Peyer's patch (tissue), 4 donors: Measurements from ENCODE around the gene SPATA18. TPM values are rescaled to one million over a fixed set of nuclear protein-coding genes. Genes with fewer than 3 reads are reported as not detected.
"Not testable (repeated sequence)": the region's sequence is repeated elsewhere in the genome, so short reads cannot be mapped to it uniquely, and the experiment has no call there.

Experiments
- DNase-seq, 3 donors: peaks; one replicate each; pipeline ENCODE4 v3.0.0-alpha.2; 2017 to 2019
- H3K27ac ChIP-seq, 4 donors: fragments of 200-600 bp; sonication (generic); one replicate each; pipeline ENCODE4 v1.5.1; 2016 to 2019
- H3K27me3 ChIP-seq, 2 donors: fragments of 200-600 bp; sonication (generic); one replicate each; pipeline ENCODE4 v1.5.1; 2019
- H3K36me3 ChIP-seq, 3 donors: fragments of 200-600 bp; sonication (generic); one replicate each; pipeline ENCODE4 v1.5.1; 2016 to 2019
- H3K4me1 ChIP-seq, 4 donors: fragments of 200-600 bp; sonication (generic); one replicate each; pipeline ENCODE4 v1.5.1; 2016 to 2019
- H3K4me3 ChIP-seq, 4 donors: fragments of 200-600 bp; sonication (generic); 1 replicate in 3 of 4; 2 replicates in 1 of 4; pipeline ENCODE4 v1.5.1; 2016 to 2019; ENCODE audit warnings: mild to moderate bottlenecking in 1 of 4
- H3K9me3 ChIP-seq, 4 donors: fragments of 200-600 bp; sonication (generic); one replicate each; pipeline ENCODE4 v1.5.1; 2016 to 2019; ENCODE audit warnings: mild to moderate bottlenecking in 1 of 4
- CTCF ChIP-seq, 6 experiments: fragments of 450-650 bp in 4 of 6; fragments of 200-600 bp in 2 of 6; sonication (generic) in 1 of 6; IDR thresholded peaks; one replicate each; pipeline ENCODE4 v1.5.1; 2017 to 2019; ENCODE audit warnings: antibody characterized with exemption in 6 of 6, mild to moderate bottlenecking in 3 of 6, moderate library complexity in 1 of 6
- POLR2A ChIP-seq, 2 donors: fragments of 450-650 bp; IDR thresholded peaks; one replicate each; pipeline ENCODE4 v1.5.1; 2017; ENCODE audit warnings: antibody characterized with exemption in 2 of 2, mild to moderate bottlenecking in 2 of 2, moderate library complexity in 2 of 2
- total RNA-seq, 4 donors: library from RNA; depleted of rRNA; stranded (reverse); fragments of >200 nt; gene quantifications; one replicate each; pipeline ENCODE4 v1.1.0, GENCODE V29; 2016

The SPATA18 gene
- total RNA-seq, 4 donors from 2014 or later = 3.4 to 10.3 (median 4.3) TPM

DNA sequence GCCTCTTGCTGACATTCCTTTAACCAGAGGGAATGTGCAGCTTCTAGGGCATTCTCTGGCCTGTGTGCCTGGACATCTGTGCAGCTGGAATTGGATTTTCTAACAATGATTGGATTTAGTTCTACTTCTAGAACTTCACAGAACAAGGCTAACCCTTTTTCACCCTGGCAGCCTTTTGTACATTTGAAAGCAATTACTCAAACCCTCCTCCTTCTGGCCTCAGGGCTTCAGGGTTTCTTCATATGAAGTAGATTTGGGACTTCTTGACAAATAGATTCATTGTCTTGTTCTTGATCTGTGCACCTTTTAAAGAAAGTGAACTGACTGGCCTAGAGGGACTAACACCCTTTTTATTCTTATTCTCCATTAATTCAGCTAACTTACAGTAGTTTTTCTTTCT, 30.1 kb downstream of the SPATA18 start:
- H3K27ac ChIP-seq = no peak overlapping the region
- H3K36me3 ChIP-seq = no peaks in the 10 kb centered on the region
- no peak for DNase-seq
- H3K4me3 ChIP-seq = no peak overlapping the region
- no peaks in the 10 kb centered on the region for H3K4me1 ChIP-seq
- TF ChIP-seq CTCF (IDR thresholded peaks at IDR 0.05) = no peak
- TF ChIP-seq POLR2A (IDR thresholded peaks at IDR 0.05) = no peak
- H3K9me3 ChIP-seq = no peaks in the 10 kb centered on the region
- H3K27me3 ChIP-seq = no peaks in the 10 kb centered on the region

GRCh38 chr4:52086425-52086824, 35.3 kb downstream of the SPATA18 start:
- not testable (repeated sequence) for H3K36me3 ChIP-seq, H3K27ac ChIP-seq, H3K4me3 ChIP-seq, H3K4me1 ChIP-seq, DNase-seq, H3K27me3 ChIP-seq, H3K9me3 ChIP-seq

GRCh38 chr4:52091801-52092200, 40.7 kb downstream of the SPATA18 start:
- Histone ChIP-seq H3K4me3 (no peak overlapping the region), H3K36me3 (no peaks in the 10 kb centered on the region), H3K4me1 (no peaks in the 10 kb centered on the region), H3K27ac (no peak overlapping the region), H3K27me3 (no peaks in the 10 kb centered on the region), H3K9me3 (no peaks in the 10 kb centered on the region)
- DNase-seq = no peak
- TF ChIP-seq CTCF (IDR thresholded peaks at IDR 0.05) = no peak
- TF ChIP-seq POLR2A (IDR thresholded peaks at IDR 0.05) = no peak

- H3K36me3 ChIP-seq = no peaks in the 10 kb centered on the region
- H3K4me1 ChIP-seq = no peaks in the 10 kb centered on the region
- TF ChIP-seq POLR2A (IDR thresholded peaks at IDR 0.05) (no peak), CTCF (IDR thresholded peaks at IDR 0.05) (no peak)
- H3K4me3 ChIP-seq = no peak overlapping the region
- no peak for DNase-seq
- H3K9me3 ChIP-seq = no peaks in the 10 kb centered on the region
- H3K27me3 ChIP-seq = no peaks in the 10 kb centered on the region
- no peak overlapping the region for H3K27ac ChIP-seq
These were observed 42.4 kb downstream of the SPATA18 start for GRCh38 chr4:52093466-52093865.

GRCh38 chr4:52094376-52095145, 43.5 kb downstream of the SPATA18 start:
- TF ChIP-seq CTCF (IDR thresholded peaks at IDR 0.05) = no peak
- TF ChIP-seq POLR2A (IDR thresholded peaks at IDR 0.05) = no peak
- Histone ChIP-seq H3K4me1 (no peaks in the 10 kb centered on the region), H3K9me3 (no peaks in the 10 kb centered on the region), H3K27ac (no peak overlapping the region), H3K4me3 (no peak overlapping the region), H3K36me3 (no peaks in the 10 kb centered on the region), H3K27me3 (no peaks in the 10 kb centered on the region)
- no peak for DNase-seq

- TF ChIP-seq CTCF (IDR thresholded peaks at IDR 0.05) (no peak), POLR2A (IDR thresholded peaks at IDR 0.05) (no peak)
- Histone ChIP-seq H3K36me3 (no peaks in the 10 kb centered on the region), H3K4me3 (no peak overlapping the region), H3K4me1 (no peaks in the 10 kb centered on the region), H3K27ac (no peak overlapping the region), H3K9me3 (no peaks in the 10 kb centered on the region), H3K27me3 (no peaks in the 10 kb centered on the region)
- no peak for DNase-seq
These were observed 44.3 kb downstream of the SPATA18 start for GRCh38 chr4:52095374-52095773.
